ENCODE results near the gene SEC24D. TPM values are rescaled to one million over a fixed set of nuclear protein-coding genes. Genes with fewer than 3 reads are reported as not detected.
"Not testable (repeated sequence)": the region's sequence is repeated elsewhere in the genome, so short reads cannot be mapped to it uniquely, and the experiment has no call there.

The SEC24D gene
- total RNA-seq, 1 donor from 2014 or later = 48.1 TPM

GRCh38 chr4:118803253-118803652, 32.7 kb downstream of the SEC24D start:
- Histone ChIP-seq H3K27ac (no peak overlapping the region), H3K4me3 (no peak overlapping the region), H3K9me3 (no peaks in the 10 kb centered on the region), H3K27me3 (no peaks in the 10 kb centered on the region), H3K4me1 (no peaks in the 10 kb centered on the region), H3K36me3 (peaks cover 97% of the 10 kb centered on the region)
- intact Hi-C loops (cut with DNase I) = no loop called here
- ATAC-seq (no peak), DNase-seq (no peak)
- no peak for TF ChIP-seq CTCF (IDR thresholded peaks at IDR 0.05)

GRCh38 chr4:118801895-118802575, 33.9 kb downstream of the SEC24D start:
- Histone ChIP-seq H3K4me1 (no peaks in the 10 kb centered on the region), H3K9me3 (no peaks in the 10 kb centered on the region), H3K36me3 (peaks cover 97% of the 10 kb centered on the region), H3K27me3 (no peaks in the 10 kb centered on the region), H3K4me3 (no peak overlapping the region), H3K27ac (no peak overlapping the region)
- TF ChIP-seq CTCF (IDR thresholded peaks at IDR 0.05) = no peak
- intact Hi-C loops (cut with DNase I) = no loop called here
- ATAC-seq (no peak), DNase-seq (no peak)

- DNase-seq (no peak), ATAC-seq (no peak)
- peaks cover 97% of the 10 kb centered on the region for H3K36me3 ChIP-seq
- intact Hi-C loops (cut with DNase I) = no loop called here
- no peak overlapping the region for H3K4me3 ChIP-seq
- no peak for TF ChIP-seq CTCF (IDR thresholded peaks at IDR 0.05)
- H3K4me1 ChIP-seq = no peaks in the 10 kb centered on the region
- no peaks in the 10 kb centered on the region for H3K9me3 ChIP-seq
- no peaks in the 10 kb centered on the region for H3K27me3 ChIP-seq
- no peak overlapping the region for H3K27ac ChIP-seq
These were observed 36.5 kb downstream of the SEC24D start for GRCh38 chr4:118799231-118799942.

- Histone ChIP-seq H3K4me3 (no peak overlapping the region), H3K27ac (no peak overlapping the region), H3K36me3 (peaks cover 99% of the 10 kb centered on the region), H3K27me3 (no peaks in the 10 kb centered on the region), H3K4me1 (no peaks in the 10 kb centered on the region), H3K9me3 (no peaks in the 10 kb centered on the region)
- intact Hi-C loops (cut with DNase I) = no loop called here
- no peak for TF ChIP-seq CTCF (IDR thresholded peaks at IDR 0.05)
- no peak for ATAC-seq
- DNase-seq = no peak
These were observed 37.3 kb downstream of the SEC24D start for GRCh38 chr4:118798658-118799057.

- H3K27ac ChIP-seq = no peak overlapping the region
- no peak overlapping the region for H3K4me3 ChIP-seq
- no peaks in the 10 kb centered on the region for H3K27me3 ChIP-seq
- no peaks in the 10 kb centered on the region for H3K4me1 ChIP-seq
- peaks cover 93% of the 10 kb centered on the region for H3K36me3 ChIP-seq
- intact Hi-C loops (cut with DNase I) = no loop called here
- ATAC-seq = no peak
- TF ChIP-seq CTCF (IDR thresholded peaks at IDR 0.05) = no peak
- no peaks in the 10 kb centered on the region for H3K9me3 ChIP-seq
- no peak for DNase-seq
These were observed 38.3 kb downstream of the SEC24D start for GRCh38 chr4:118797558-118798142.

GRCh38 chr4:118791690-118792446, 44.1 kb downstream of the SEC24D start:
- ATAC-seq; intact Hi-C loops (cut with DNase I); DNase-seq; H3K4me1 ChIP-seq; H3K9me3 ChIP-seq; H3K27me3 ChIP-seq; H3K27ac ChIP-seq; H3K4me3 ChIP-seq: not testable (repeated sequence)
- peaks cover 52% of the 10 kb centered on the region for H3K36me3 ChIP-seq

Measured in upper lobe of right lung (tissue), 1 donor.